Measurements from ENCODE around the gene GNAQ. TPM values are rescaled to one million over a fixed set of nuclear protein-coding genes. Genes with fewer than 3 reads are reported as not detected.

The GNAQ gene
- polyA plus RNA-seq, 1 donor (not counting 4 experiments of a cell fraction or from before 2014, with no cell fraction given): 64.3 TPM

DNA sequence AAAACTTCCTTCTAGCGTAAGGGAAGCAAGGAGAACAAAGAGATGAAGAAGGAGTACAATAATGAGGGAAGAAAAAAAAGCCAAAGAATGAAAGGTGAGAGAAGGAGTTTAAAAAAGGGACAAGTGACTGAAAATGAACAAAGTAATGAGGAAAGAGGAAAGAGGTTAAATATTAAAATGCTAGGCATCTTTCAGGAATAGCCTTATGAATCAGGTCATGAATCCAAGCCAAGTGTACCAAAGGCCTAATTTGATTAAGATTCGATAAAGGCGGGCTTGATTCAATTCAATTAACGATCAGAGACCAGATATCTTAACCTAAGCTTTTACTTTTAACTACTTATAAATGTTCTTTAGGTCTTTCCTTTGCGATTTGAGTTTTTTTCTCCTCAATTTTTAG, 241.7 kb downstream of the GNAQ start:
- Histone ChIP-seq H3K4me3 (ENCODE audit: control insufficient read depth in 2 of 3, extremely low read depth in 1 of 3, insufficient read depth in 2 of 3, low read depth in 1 of 3, low read length in 3 of 3) (no peak overlapping the region), H3K36me3 (ENCODE audit: control insufficient read depth in 2 of 2, extremely low read depth in 1 of 2, insufficient read depth in 2 of 2, low read length in 2 of 2) (peaks cover 0 to 3% of the 10 kb centered on the region in 2 experiments), H3K4me1 (ENCODE audit: control insufficient read depth, extremely low read depth, insufficient read depth, low read length) (peaks cover 12% of the 10 kb centered on the region), H3K79me2 (ENCODE audit: control insufficient read depth, insufficient read depth, low read length) (no peaks in the 10 kb centered on the region), H3K27ac (ENCODE audit: control insufficient read depth, insufficient read depth, low read length) (no peak overlapping the region), H3K4me2 (ENCODE audit: control insufficient read depth, extremely low read depth, insufficient read depth, low read depth, low read length) (no peak overlapping the region), H3K9me3 (ENCODE audit: control insufficient read depth, low read depth, low read length) (no peaks in the 10 kb centered on the region), H3K27me3 (ENCODE audit: control insufficient read depth, extremely low read depth, insufficient read depth, low read length) (no peaks in the 10 kb centered on the region), H3K9me1 (ENCODE audit: control insufficient read depth, extremely low read depth, insufficient read depth, low read length) (peaks cover 2% of the 10 kb centered on the region), H2AFZ (ENCODE audit: control insufficient read depth, low read length) (no peak overlapping the region), H4K20me1 (ENCODE audit: control insufficient read depth, extremely low read depth, insufficient read depth, low read length) (no peaks in the 10 kb centered on the region), H3K9ac (ENCODE audit: control insufficient read depth, extremely low read depth, insufficient read depth, low read length) (no peak overlapping the region)
- no peak for DNase-seq (ENCODE audit: low read depth, low spot score)
- no peak for FAIRE-seq
- dilution Hi-C loops (cut with MboI; ENCODE audit: extremely low pct_ligation_motif_present, low sequenced_read_pairs): no loop called here
- no peak for TF ChIP-seq CTCF (optimal IDR thresholded peaks at IDR 0.05 in 1 of 3, IDR thresholded peaks at IDR 0.05 in 1 of 3, conservative IDR thresholded peaks at IDR 0.05 in 1 of 3; ENCODE audit: extremely low read depth in 1 of 3, insufficient read depth in 2 of 3, low read length in 3 of 3)
- no peak for TF ChIP-seq EZH2 (IDR thresholded peaks at IDR 0.05; ENCODE audit: low read length)

DNA sequence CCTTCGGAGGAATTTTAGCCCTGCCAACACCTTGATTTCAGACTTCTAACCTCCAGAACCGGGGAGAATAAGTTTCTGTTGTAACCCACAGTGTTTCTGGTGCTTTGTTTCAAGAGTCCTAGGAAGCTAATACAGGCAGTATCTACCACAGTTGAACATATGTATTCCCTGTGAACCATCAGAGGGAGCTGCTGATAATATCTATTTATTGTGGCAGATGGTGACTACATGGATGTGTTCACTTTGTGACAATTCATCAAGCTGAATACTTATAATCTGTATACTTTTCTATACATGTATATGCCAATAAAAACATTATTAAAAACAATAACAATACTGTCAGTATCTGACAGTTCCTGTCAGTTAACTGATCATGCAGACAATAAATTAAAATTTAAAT, 246.3 kb downstream of the GNAQ start:
- no peaks in the 10 kb centered on the region for H4K20me1 ChIP-seq (ENCODE audit: control insufficient read depth, extremely low read depth, insufficient read depth, low read length)
- no peak overlapping the region for H3K27ac ChIP-seq (ENCODE audit: control insufficient read depth, insufficient read depth, low read length)
- H3K9me3 ChIP-seq (ENCODE audit: control insufficient read depth, low read depth, low read length): no peaks in the 10 kb centered on the region
- H3K79me2 ChIP-seq (ENCODE audit: control insufficient read depth, insufficient read depth, low read length): no peaks in the 10 kb centered on the region
- dilution Hi-C loops (cut with MboI; ENCODE audit: extremely low pct_ligation_motif_present, low sequenced_read_pairs): no loop called here
- no peaks in the 10 kb centered on the region for H3K9me1 ChIP-seq (ENCODE audit: control insufficient read depth, extremely low read depth, insufficient read depth, low read length)
- H3K4me2 ChIP-seq (ENCODE audit: control insufficient read depth, extremely low read depth, insufficient read depth, low read depth, low read length): no peak overlapping the region
- DNase-seq (ENCODE audit: low read depth, low spot score): no peak
- no peak overlapping the region for H3K4me3 ChIP-seq (ENCODE audit: control insufficient read depth in 2 of 3, extremely low read depth in 1 of 3, insufficient read depth in 2 of 3, low read depth in 1 of 3, low read length in 3 of 3)
- no peak overlapping the region for H2AFZ ChIP-seq (ENCODE audit: control insufficient read depth, low read length)
- peaks cover 0 to 3% of the 10 kb centered on the region in 2 experiments for H3K36me3 ChIP-seq (ENCODE audit: control insufficient read depth in 2 of 2, extremely low read depth in 1 of 2, insufficient read depth in 2 of 2, low read length in 2 of 2)
- no peak overlapping the region for H3K9ac ChIP-seq (ENCODE audit: control insufficient read depth, extremely low read depth, insufficient read depth, low read length)
- no peaks in the 10 kb centered on the region for H3K4me1 ChIP-seq (ENCODE audit: control insufficient read depth, extremely low read depth, insufficient read depth, low read length)
- TF ChIP-seq CTCF (optimal IDR thresholded peaks at IDR 0.05 in 1 of 3, IDR thresholded peaks at IDR 0.05 in 1 of 3, conservative IDR thresholded peaks at IDR 0.05 in 1 of 3; ENCODE audit: extremely low read depth in 1 of 3, insufficient read depth in 2 of 3, low read length in 3 of 3) (no peak), EZH2 (IDR thresholded peaks at IDR 0.05; ENCODE audit: low read length) (no peak)
- no peaks in the 10 kb centered on the region for H3K27me3 ChIP-seq (ENCODE audit: control insufficient read depth, extremely low read depth, insufficient read depth, low read length)
- no peak for FAIRE-seq

Measured in keratinocyte (primary cell).